Omental fat pad (tissue), 4 donors: ENCODE results near the gene RNF215. TPM values are rescaled to one million over a fixed set of nuclear protein-coding genes. Genes with fewer than 3 reads are reported as not detected.

Source experiments
- ATAC-seq: fragments of 150-250 bp; one replicate; pipeline ENCODE4 v1.9.1; 2016; ENCODE audit warnings: mild to moderate bottlenecking, moderate library complexity; ENCODE audit not compliant: low FRiP score
- DNase-seq: peaks from one replicate; pipeline ENCODE4 v3.0.0-alpha.2; 2019; ENCODE audit warnings: low spot score
- CTCF ChIP-seq, 3 donors: fragments of 450-650 bp; IDR thresholded peaks; one replicate each; pipeline ENCODE4 v1.5.1; 2016 to 2017; ENCODE audit warnings: antibody characterized with exemption in 3 of 3, mild to moderate bottlenecking in 3 of 3, moderate library complexity in 2 of 3
- total RNA-seq, 4 donors: library from RNA; depleted of rRNA; stranded (reverse); fragments of >200 nt; gene quantifications; one replicate each; pipeline ENCODE4 v1.1.0, GENCODE V29; 2016

The RNF215 gene
- total RNA-seq, 4 donors from 2014 or later: 6.7 to 16.9 (median 11.8) TPM

GRCh38 chr22:30400159-30400558 lies 12.9 kb upstream of the RNF215 start:
- no peak for DNase-seq
- no peak for TF ChIP-seq CTCF (IDR thresholded peaks at IDR 0.05)
- ATAC-seq: no peak

- TF ChIP-seq CTCF (IDR thresholded peaks at IDR 0.05): no peak
- ATAC-seq: no peak
- no peak for DNase-seq
These were observed 12.5 kb upstream of the RNF215 start for GRCh38 chr22:30399718-30400117.

GRCh38 chr22:30398685-30399680 lies 11.8 kb upstream of the RNF215 start:
- no peak for TF ChIP-seq CTCF (IDR thresholded peaks at IDR 0.05)
- DNase-seq (no peak), ATAC-seq (peak; percentile 27)

GRCh38 chr22:30397656-30398635 lies 10.7 kb upstream of the RNF215 start:
- DNase-seq: no peak
- peak; percentile 3 for ATAC-seq
- TF ChIP-seq CTCF (IDR thresholded peaks at IDR 0.05): no peak

- ATAC-seq (peak; percentile 43), DNase-seq (no peak)
- TF ChIP-seq CTCF (IDR thresholded peaks at IDR 0.05): no peak
These were observed 9.9 kb upstream of the RNF215 start, which contains the start of gene SEC14L2 for GRCh38 chr22:30396871-30397655. TSS of gene SEC14L2 (plus strand) at chr22:30397018. CDS start at chr22:30397117, 99 bp downstream.

- TF ChIP-seq CTCF (IDR thresholded peaks at IDR 0.05): no peak
- DNase-seq (no peak), ATAC-seq (no peak)
These were observed 6.7 kb upstream of the RNF215 start for GRCh38 chr22:30393885-30394284.
